ENCODE data around the gene ARHGEF12. TPM values are rescaled to one million over a fixed set of nuclear protein-coding genes. Genes with fewer than 3 reads are reported as not detected.

The ARHGEF12 gene
- total and polyA plus RNA-seq, 10 of the 15 experiments (the other 5 are each of a cell fraction or from before 2014, with no cell fraction given): 2.7 to 40.8 (median 20.9) TPM

GRCh38 chr11:120520091-120520822 lies 184.0 kb downstream of the ARHGEF12 start (continued):
- TF ChIP-seq ZNF687 (IDR thresholded peaks at IDR 0.05): no peak
- TF ChIP-seq CUX1 (IDR thresholded peaks at IDR 0.05; ENCODE audit: insufficient replicate concordance, low read depth, low read length): no peak
